ENCODE results near the gene WDR5. TPM values are rescaled to one million over a fixed set of nuclear protein-coding genes. Genes with fewer than 3 reads are reported as not detected.

The WDR5 gene
- polyA plus RNA-seq, 4 donors = 14.6 to 36.7 (median 23.2) TPM

- FAIRE-seq (no peak), DNase-seq (no peak)
- Histone ChIP-seq H3K27ac (ENCODE audit: low read depth in 1 of 3, low read length in 2 of 3) (no peak overlapping the region), H3K36me3 (ENCODE audit: control insufficient read depth in 3 of 3, insufficient read depth in 2 of 3, low read depth in 1 of 3, low read length in 3 of 3) (peaks cover 14 to 87% (median 26%) of the 10 kb centered on the region in 3 donors), H3K9me3 (ENCODE audit: control insufficient read depth in 2 of 2, insufficient read depth in 1 of 2, low read depth in 1 of 2, low read length in 1 of 2) (no peaks in the 10 kb centered on the region), H3K27me3 (ENCODE audit: control insufficient read depth in 3 of 3, insufficient read depth in 3 of 3, low read length in 3 of 3) (no peaks in the 10 kb centered on the region), H3K4me3 (ENCODE audit: low read depth in 1 of 3, low read length in 3 of 3) (no peak overlapping the region), H3K4me1 (ENCODE audit: control insufficient read depth in 3 of 3, insufficient read depth in 2 of 3, low read depth in 1 of 3, low read length in 2 of 3) (no peaks in the 10 kb centered on the region)
- 84 to 89% (median 88%) methylated on average over 12 of the region's 12 CpGs for WGBS, 3 donors
Measured at GRCh38 chr9:134150557-134151214, 14.8 kb downstream of the WDR5 start.

GRCh38 chr9:134152022-134152448 is 16.2 kb downstream of the WDR5 start:
- Histone ChIP-seq H3K9me3 (ENCODE audit: control insufficient read depth in 2 of 2, insufficient read depth in 1 of 2, low read depth in 1 of 2, low read length in 1 of 2) (no peaks in the 10 kb centered on the region), H3K36me3 (ENCODE audit: control insufficient read depth in 3 of 3, insufficient read depth in 2 of 3, low read depth in 1 of 3, low read length in 3 of 3) (peaks cover 14 to 91% (median 29%) of the 10 kb centered on the region in 3 donors), H3K4me3 (ENCODE audit: low read depth in 1 of 3, low read length in 3 of 3) (no peak overlapping the region), H3K27ac (ENCODE audit: low read depth in 1 of 3, low read length in 2 of 3) (no peak overlapping the region), H3K27me3 (ENCODE audit: control insufficient read depth in 3 of 3, insufficient read depth in 3 of 3, low read length in 3 of 3) (no peaks in the 10 kb centered on the region), H3K4me1 (ENCODE audit: control insufficient read depth in 3 of 3, insufficient read depth in 2 of 3, low read depth in 1 of 3, low read length in 2 of 3) (no peaks in the 10 kb centered on the region)
- no peak for FAIRE-seq
- DNase-seq = no peak
- 89 to 96% (median 93%) methylated on average over 14 of the region's 14 CpGs for WGBS, 3 donors

- Histone ChIP-seq H3K27me3 (ENCODE audit: control insufficient read depth in 3 of 3, insufficient read depth in 3 of 3, low read length in 3 of 3) (no peaks in the 10 kb centered on the region), H3K4me3 (ENCODE audit: low read depth in 1 of 3, low read length in 3 of 3) (no peak overlapping the region), H3K36me3 (ENCODE audit: control insufficient read depth in 3 of 3, insufficient read depth in 2 of 3, low read depth in 1 of 3, low read length in 3 of 3) (peaks cover 17 to 91% (median 32%) of the 10 kb centered on the region in 3 donors), H3K9me3 (ENCODE audit: control insufficient read depth in 2 of 2, insufficient read depth in 1 of 2, low read depth in 1 of 2, low read length in 1 of 2) (no peaks in the 10 kb centered on the region), H3K4me1 (ENCODE audit: control insufficient read depth in 3 of 3, insufficient read depth in 2 of 3, low read depth in 1 of 3, low read length in 2 of 3) (no peaks in the 10 kb centered on the region), H3K27ac (ENCODE audit: low read depth in 1 of 3, low read length in 2 of 3) (no peak overlapping the region)
- 91 to 94% (median 94%) methylated on average over 11 of the region's 11 CpGs for WGBS, 3 donors
- no peak for DNase-seq
- no peak for FAIRE-seq
Measured at GRCh38 chr9:134152488-134152887, 16.6 kb downstream of the WDR5 start.

GRCh38 chr9:134153450-134153849 is 17.6 kb downstream of the WDR5 start:
- FAIRE-seq = no peak
- H3K27me3 ChIP-seq (ENCODE audit: control insufficient read depth in 3 of 3, insufficient read depth in 3 of 3, low read length in 3 of 3) = no peaks in the 10 kb centered on the region
- no peak for DNase-seq
- WGBS, 3 donors = 96 to 97% (median 96%) methylated on average over 23 of the region's 23 CpGs
- no peak overlapping the region for H3K4me3 ChIP-seq (ENCODE audit: low read depth in 1 of 3, low read length in 3 of 3)
- H3K27ac ChIP-seq (ENCODE audit: low read depth in 1 of 3, low read length in 2 of 3) = no peak overlapping the region
- H3K4me1 ChIP-seq (ENCODE audit: control insufficient read depth in 3 of 3, insufficient read depth in 2 of 3, low read depth in 1 of 3, low read length in 2 of 3) = no peaks in the 10 kb centered on the region
- H3K36me3 ChIP-seq (ENCODE audit: control insufficient read depth in 3 of 3, insufficient read depth in 2 of 3, low read depth in 1 of 3, low read length in 3 of 3) = peaks cover 12 to 95% (median 32%) of the 10 kb centered on the region in 3 donors
- H3K9me3 ChIP-seq (ENCODE audit: control insufficient read depth in 2 of 2, insufficient read depth in 1 of 2, low read depth in 1 of 2, low read length in 1 of 2) = no peaks in the 10 kb centered on the region

- Histone ChIP-seq H3K9me3 (ENCODE audit: control insufficient read depth in 2 of 2, insufficient read depth in 1 of 2, low read depth in 1 of 2, low read length in 1 of 2) (no peaks in the 10 kb centered on the region), H3K27me3 (ENCODE audit: control insufficient read depth in 3 of 3, insufficient read depth in 3 of 3, low read length in 3 of 3) (no peaks in the 10 kb centered on the region), H3K4me1 (ENCODE audit: control insufficient read depth in 3 of 3, insufficient read depth in 2 of 3, low read depth in 1 of 3, low read length in 2 of 3) (no peaks in the 10 kb centered on the region), H3K4me3 (ENCODE audit: low read depth in 1 of 3, low read length in 3 of 3) (no peak overlapping the region), H3K36me3 (ENCODE audit: control insufficient read depth in 3 of 3, insufficient read depth in 2 of 3, low read depth in 1 of 3, low read length in 3 of 3) (peaks cover 8 to 95% (median 28%) of the 10 kb centered on the region in 3 donors), H3K27ac (ENCODE audit: low read depth in 1 of 3, low read length in 2 of 3) (no peak overlapping the region)
- FAIRE-seq (no peak), DNase-seq (no peak)
- 96 to 97% (median 96%) methylated on average over 25 to 27 of the region's 27 CpGs for WGBS, 3 donors
Measured at GRCh38 chr9:134154262-134154701, 18.4 kb downstream of the WDR5 start.

- H3K27me3 ChIP-seq (ENCODE audit: control insufficient read depth in 3 of 3, insufficient read depth in 3 of 3, low read length in 3 of 3) = no peaks in the 10 kb centered on the region
- no peak overlapping the region for H3K4me3 ChIP-seq (ENCODE audit: low read depth in 1 of 3, low read length in 3 of 3)
- WGBS, 3 donors = 95 to 97% (median 96%) methylated on average over 20 of the region's 20 CpGs
- H3K27ac ChIP-seq (ENCODE audit: low read depth in 1 of 3, low read length in 2 of 3) = no peak overlapping the region
- no peaks in the 10 kb centered on the region for H3K4me1 ChIP-seq (ENCODE audit: control insufficient read depth in 3 of 3, insufficient read depth in 2 of 3, low read depth in 1 of 3, low read length in 2 of 3)
- peaks cover 8 to 94% (median 27%) of the 10 kb centered on the region in 3 donors for H3K36me3 ChIP-seq (ENCODE audit: control insufficient read depth in 3 of 3, insufficient read depth in 2 of 3, low read depth in 1 of 3, low read length in 3 of 3)
- H3K9me3 ChIP-seq (ENCODE audit: control insufficient read depth in 2 of 2, insufficient read depth in 1 of 2, low read depth in 1 of 2, low read length in 1 of 2) = no peaks in the 10 kb centered on the region
- no peak for FAIRE-seq
- DNase-seq = no peak
Measured at GRCh38 chr9:134155812-134156377, 20.0 kb downstream of the WDR5 start.

- no peak for DNase-seq
- no peaks in the 10 kb centered on the region for H3K27me3 ChIP-seq (ENCODE audit: control insufficient read depth in 3 of 3, insufficient read depth in 3 of 3, low read length in 3 of 3)
- no peak overlapping the region for H3K4me3 ChIP-seq (ENCODE audit: low read depth in 1 of 3, low read length in 3 of 3)
- 95% methylated on average over 30 to 33 of the region's 33 CpGs for WGBS, 3 donors
- no peak overlapping the region for H3K27ac ChIP-seq (ENCODE audit: low read depth in 1 of 3, low read length in 2 of 3)
- H3K9me3 ChIP-seq (ENCODE audit: control insufficient read depth in 2 of 2, insufficient read depth in 1 of 2, low read depth in 1 of 2, low read length in 1 of 2) = no peaks in the 10 kb centered on the region
- H3K36me3 ChIP-seq (ENCODE audit: control insufficient read depth in 3 of 3, insufficient read depth in 2 of 3, low read depth in 1 of 3, low read length in 3 of 3) = peaks cover 8 to 86% (median 27%) of the 10 kb centered on the region in 3 donors
- no peak for FAIRE-seq
- H3K4me1 ChIP-seq (ENCODE audit: control insufficient read depth in 3 of 3, insufficient read depth in 2 of 3, low read depth in 1 of 3, low read length in 2 of 3) = no peaks in the 10 kb centered on the region
Measured at GRCh38 chr9:134156564-134157377, 20.9 kb downstream of the WDR5 start.

GRCh38 chr9:134157378-134157885 is 21.6 kb downstream of the WDR5 start:
- no peak overlapping the region for H3K4me3 ChIP-seq (ENCODE audit: low read depth in 1 of 3, low read length in 3 of 3)
- no peaks in the 10 kb centered on the region for H3K9me3 ChIP-seq (ENCODE audit: control insufficient read depth in 2 of 2, insufficient read depth in 1 of 2, low read depth in 1 of 2, low read length in 1 of 2)
- WGBS, 3 donors = 92 to 96% (median 96%) methylated on average over 20 to 23 of the region's 23 CpGs
- FAIRE-seq (no peak), DNase-seq (no peak)
- H3K27ac ChIP-seq (ENCODE audit: low read depth in 1 of 3, low read length in 2 of 3) = no peak overlapping the region
- no peaks in the 10 kb centered on the region for H3K27me3 ChIP-seq (ENCODE audit: control insufficient read depth in 3 of 3, insufficient read depth in 3 of 3, low read length in 3 of 3)
- peaks cover 0 to 3% (median 0%) of the 10 kb centered on the region in 3 donors for H3K4me1 ChIP-seq (ENCODE audit: control insufficient read depth in 3 of 3, insufficient read depth in 2 of 3, low read depth in 1 of 3, low read length in 2 of 3)
- H3K36me3 ChIP-seq (ENCODE audit: control insufficient read depth in 3 of 3, insufficient read depth in 2 of 3, low read depth in 1 of 3, low read length in 3 of 3) = peaks cover 8 to 79% (median 27%) of the 10 kb centered on the region in 3 donors
